Omental fat pad (tissue), 4 donors: ENCODE results near the gene PDXDC1. TPM values are rescaled to one million over a fixed set of nuclear protein-coding genes. Genes with fewer than 3 reads are reported as not detected.

Experiments
- ATAC-seq: fragments of 150-250 bp; one replicate; pipeline ENCODE4 v1.9.1; 2016; ENCODE audit warnings: mild to moderate bottlenecking, moderate library complexity; ENCODE audit not compliant: low FRiP score
- DNase-seq: peaks from one replicate; pipeline ENCODE4 v3.0.0-alpha.2; 2019; ENCODE audit warnings: low spot score
- total RNA-seq, 4 donors: library from RNA; depleted of rRNA; stranded (reverse); fragments of >200 nt; gene quantifications; one replicate each; pipeline ENCODE4 v1.1.0, GENCODE V29; 2016
- TF ChIP-seq, protein P1 (sequence below), 3 donors: fragments of 450-650 bp; IDR thresholded peaks; one replicate each; pipeline ENCODE4 v1.5.1; 2016 to 2017; ENCODE audit warnings: antibody characterized with exemption in 3 of 3, mild to moderate bottlenecking in 3 of 3, moderate library complexity in 2 of 3

PDXDC1 gene
- total RNA-seq, 4 donors from 2014 or later, result 55.8 to 80.8 (median 66.6) TPM

GRCh38 chr16:15051387-15051951 is 76.6 kb downstream of the PDXDC1 start:
- no peak for DNase-seq

GRCh38 chr16:15052747-15053476 is 78.1 kb downstream of the PDXDC1 start:
- DNase-seq (no peak), ATAC-seq (no peak)
- TF ChIP-seq, protein P1, sequence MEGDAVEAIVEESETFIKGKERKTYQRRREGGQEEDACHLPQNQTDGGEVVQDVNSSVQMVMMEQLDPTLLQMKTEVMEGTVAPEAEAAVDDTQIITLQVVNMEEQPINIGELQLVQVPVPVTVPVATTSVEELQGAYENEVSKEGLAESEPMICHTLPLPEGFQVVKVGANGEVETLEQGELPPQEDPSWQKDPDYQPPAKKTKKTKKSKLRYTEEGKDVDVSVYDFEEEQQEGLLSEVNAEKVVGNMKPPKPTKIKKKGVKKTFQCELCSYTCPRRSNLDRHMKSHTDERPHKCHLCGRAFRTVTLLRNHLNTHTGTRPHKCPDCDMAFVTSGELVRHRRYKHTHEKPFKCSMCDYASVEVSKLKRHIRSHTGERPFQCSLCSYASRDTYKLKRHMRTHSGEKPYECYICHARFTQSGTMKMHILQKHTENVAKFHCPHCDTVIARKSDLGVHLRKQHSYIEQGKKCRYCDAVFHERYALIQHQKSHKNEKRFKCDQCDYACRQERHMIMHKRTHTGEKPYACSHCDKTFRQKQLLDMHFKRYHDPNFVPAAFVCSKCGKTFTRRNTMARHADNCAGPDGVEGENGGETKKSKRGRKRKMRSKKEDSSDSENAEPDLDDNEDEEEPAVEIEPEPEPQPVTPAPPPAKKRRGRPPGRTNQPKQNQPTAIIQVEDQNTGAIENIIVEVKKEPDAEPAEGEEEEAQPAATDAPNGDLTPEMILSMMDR (IDR thresholded peaks at IDR 0.05), result no peak

More at GRCh38 chr16:15051387-15051951, 76.6 kb downstream of the PDXDC1 start:
- no peak for ATAC-seq
- TF ChIP-seq, protein P1 (IDR thresholded peaks at IDR 0.05), result no peak

DNA sequence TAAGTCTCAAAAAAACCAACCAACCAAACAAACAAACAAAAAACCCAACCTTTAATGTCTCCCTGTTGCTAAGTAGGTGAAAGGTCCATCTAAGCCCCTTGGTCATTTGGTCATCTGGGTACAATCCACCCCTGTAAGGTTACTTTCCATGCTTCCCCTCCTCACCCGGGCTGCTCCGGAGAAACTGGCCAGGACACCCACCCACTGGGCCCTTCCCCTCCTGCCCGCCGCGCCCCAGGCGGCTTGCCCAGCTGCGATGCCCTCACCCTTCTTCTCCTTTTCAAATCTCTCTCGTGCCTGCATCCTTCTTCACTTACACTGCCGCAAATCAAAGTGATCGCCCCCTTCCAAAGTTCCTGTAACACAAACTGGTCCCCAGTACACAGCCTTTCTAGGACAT is 79.1 kb downstream of the PDXDC1 start:
- DNase-seq (no peak), ATAC-seq (no peak)
- TF ChIP-seq, protein P1 (IDR thresholded peaks at IDR 0.05), result no peak

DNA sequence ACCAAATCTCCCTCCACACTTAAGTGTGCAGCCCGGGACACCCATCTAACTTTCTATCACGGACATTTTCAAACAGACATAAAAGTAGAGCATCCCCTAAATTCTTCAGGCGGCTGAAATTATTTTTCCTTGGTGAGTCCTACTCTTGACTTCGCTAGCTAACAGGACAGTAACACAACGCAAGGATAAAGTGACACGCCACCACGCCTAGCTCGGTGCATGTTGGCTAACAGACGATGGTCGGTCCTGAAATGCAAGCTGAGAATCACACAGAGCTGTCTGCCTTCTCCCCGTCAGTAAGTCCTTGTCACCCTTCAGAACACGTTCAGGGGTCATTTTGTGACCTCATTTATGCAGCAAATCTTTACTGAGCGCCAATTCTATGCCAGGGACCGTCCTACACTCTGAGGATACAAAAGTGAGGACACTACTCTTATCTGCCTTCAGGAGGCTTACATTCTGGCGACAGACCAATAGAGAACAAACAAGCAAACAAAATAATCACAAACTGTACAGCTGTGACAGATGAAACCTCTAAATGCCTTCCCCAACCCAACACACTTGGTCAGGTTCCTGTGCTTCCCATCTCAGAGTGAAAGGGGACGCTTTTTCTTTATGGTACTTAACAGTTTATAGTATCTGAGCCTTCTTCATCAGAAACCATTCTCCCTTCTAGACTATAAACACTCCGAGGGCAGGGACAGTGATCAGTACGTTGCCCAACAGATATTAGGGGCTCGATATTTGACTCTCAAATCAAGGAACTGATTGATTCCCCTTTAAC is 79.7 kb downstream of the PDXDC1 start:
- ATAC-seq (no peak), DNase-seq (no peak)
- TF ChIP-seq, protein P1 (IDR thresholded peaks at IDR 0.05), result no peak

DNA sequence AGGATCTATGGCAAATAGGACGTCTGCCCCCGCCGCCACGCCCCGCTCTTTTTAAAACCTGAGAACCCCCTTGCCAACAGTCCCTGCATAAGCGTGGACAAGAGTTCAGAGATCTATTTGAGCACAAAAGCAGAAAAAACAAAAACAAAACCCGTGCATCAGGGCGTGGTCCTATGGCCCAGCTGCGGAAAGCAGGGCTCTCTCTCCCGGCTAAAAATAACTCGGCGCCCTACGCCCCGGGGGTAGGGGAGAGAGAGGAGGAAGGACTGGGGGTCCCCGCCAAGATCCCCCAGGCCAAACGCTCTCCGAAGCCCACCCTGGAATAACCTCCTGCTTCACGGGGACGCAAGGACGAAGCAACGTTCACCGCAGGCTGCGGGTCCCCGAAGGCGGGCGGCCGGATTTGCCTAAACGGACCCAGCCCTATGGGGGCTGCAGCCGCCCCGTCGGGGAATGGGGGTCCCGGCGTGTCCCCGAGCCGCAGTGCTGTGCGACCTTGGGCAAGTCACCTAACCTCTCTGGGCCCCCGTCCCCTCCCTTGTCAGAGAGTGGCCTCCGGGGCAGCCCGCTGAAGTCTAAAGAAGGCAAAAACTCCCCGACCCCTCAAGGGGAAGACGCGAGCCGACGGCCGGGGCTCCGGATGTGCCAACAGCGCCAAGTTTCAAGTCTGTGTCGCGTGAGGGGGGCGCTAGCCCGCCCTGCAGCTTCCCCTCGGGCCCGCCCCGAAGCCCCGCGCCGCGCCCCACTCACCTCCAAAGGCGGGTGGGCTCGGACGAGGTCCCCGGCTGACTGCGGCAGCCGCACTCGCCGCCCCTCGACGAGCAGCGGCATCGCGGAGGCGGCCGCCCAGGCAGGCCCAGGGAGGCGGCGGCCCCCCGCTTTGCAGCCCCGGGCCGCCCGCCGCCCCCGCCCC is 80.6 kb downstream of the PDXDC1 start:
- DNase-seq (no peak), ATAC-seq (peak; percentile 43)

More for the DNA sequence above, 80.6 kb downstream of the PDXDC1 start:
- TF ChIP-seq, protein P1 (IDR thresholded peaks at IDR 0.05), result no peak
